HG02623 (cell line): Measurements from ENCODE around the gene PYGM.

Experiments used
- ATAC-seq: cut with Tn5 transposase; IDR thresholded peaks from one replicate; pipeline ENCODE4 v1.9.1; 2021; ENCODE audit warnings: moderate library complexity; ENCODE audit not compliant: unreplicated experiment

PYGM gene

GRCh38 chr11:64754124-64754918 lies 5.5 kb downstream of the PYGM start:
- no peak for ATAC-seq

DNA sequence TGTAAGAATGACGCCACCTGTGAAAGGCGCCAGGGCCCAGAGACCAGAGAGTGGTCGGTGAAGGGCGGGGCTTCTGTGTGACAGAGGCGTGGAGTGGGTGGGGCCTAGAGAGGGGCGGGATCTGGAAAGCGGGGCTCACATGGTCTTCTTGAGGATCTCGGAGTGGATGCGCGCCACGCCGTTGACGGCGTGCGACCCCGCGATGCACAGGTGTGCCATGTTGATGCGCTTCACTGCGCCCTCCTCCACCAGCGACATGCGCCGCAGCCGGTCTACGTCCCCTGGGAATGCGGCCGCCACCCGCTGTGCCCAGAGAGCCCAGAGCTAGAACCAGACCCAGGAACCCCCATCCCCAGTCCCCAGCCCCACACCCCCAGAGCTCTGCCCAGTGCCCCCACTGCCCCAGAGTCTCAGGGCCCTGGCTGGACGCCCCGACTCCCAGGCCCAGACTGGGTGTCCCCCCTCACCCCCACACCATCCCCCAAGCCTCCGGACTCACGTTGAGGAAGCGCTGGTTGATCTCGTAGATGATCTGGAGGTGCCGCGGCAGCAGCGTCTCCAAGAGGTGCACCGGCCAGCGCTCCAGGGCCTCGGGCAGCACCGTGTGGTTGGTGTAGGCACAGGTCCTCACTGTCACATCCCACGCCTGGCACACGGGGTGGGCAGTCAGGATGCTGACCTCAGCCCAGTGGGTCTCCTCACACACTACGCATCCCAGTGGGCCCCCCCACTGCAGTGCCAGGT lies 6.2 kb downstream of the PYGM start:
- ATAC-seq = no peak

GRCh38 chr11:64753019-64753379 lies 6.8 kb downstream of the PYGM start:
- no peak for ATAC-seq

DNA sequence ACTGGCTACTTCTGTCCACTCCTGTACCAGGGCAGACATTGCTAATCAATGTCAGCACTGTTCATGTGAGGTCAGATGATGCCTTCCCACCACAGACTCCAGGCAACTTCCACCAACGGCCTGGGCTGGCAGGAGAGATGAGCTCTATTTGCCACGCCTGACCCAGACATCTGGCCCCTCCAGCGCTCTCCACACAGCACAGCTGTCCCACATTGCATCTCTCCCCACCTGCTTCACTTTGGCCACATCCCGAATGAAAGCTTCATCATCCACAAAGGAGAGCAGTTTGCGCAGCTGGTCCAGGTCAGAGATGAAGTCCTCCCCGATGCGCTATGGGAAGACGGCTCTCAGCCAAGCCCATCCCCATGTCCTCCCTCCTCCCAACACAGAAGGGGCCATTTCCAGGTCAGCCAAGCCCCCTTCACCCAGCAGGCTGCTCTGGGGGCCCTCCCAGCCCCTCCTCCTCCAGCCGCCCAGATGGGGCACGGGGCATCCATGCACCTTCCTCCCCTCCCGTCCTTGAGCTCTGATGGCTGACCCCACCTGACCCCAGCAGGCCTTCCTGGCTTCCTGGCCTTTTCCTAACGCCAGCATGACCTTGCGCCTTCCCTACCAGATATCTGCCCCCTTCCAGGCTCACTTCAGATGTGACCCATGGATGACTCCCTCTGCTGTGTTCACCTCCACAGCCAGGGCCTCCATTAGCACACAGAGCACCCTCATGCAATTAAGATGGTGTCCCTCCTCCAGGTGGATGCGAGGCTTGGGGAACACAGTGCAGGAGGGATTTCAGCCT lies 7.4 kb downstream of the PYGM start:
- ATAC-seq = no peak

DNA sequence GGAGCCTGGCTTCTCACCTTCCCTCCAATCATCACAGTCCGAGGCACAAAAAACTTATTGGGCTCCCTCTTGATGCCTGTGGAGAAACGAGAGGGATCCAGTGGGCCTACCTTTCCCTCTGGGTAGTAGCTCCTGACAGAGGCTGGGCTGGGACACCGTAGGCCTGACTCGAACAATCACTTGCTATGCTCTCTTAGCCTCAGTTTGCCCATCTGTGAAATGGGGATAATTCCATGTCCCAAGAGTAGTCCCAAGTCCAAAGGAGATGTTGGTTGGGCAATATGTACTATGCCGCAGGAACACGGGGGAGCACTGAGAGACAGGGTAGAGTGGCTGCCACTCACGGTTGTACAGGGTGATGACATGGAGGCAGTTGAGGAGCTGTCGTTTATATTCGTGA lies 8.2 kb downstream of the PYGM start:
- no peak for ATAC-seq

DNA sequence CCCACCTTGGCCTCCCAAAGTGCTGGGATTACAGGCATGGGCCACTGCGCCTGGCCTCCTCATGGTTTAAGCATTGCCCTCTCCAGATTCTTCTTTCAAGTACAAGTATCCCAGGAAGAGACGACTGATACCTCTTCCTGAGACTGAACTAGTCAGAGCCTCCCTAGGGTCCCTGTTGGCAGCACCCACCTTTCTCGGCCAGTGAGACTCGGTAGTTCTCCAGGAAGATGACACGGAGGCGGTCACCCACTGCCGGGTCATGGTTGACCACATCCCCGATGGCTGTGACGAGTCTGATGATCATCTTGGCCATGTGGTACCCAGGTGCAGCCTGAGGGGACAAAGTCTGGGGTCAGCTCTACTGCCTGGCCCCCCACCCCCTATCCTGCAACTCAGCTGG lies 8.6 kb downstream of the PYGM start:
- ATAC-seq = no peak

DNA sequence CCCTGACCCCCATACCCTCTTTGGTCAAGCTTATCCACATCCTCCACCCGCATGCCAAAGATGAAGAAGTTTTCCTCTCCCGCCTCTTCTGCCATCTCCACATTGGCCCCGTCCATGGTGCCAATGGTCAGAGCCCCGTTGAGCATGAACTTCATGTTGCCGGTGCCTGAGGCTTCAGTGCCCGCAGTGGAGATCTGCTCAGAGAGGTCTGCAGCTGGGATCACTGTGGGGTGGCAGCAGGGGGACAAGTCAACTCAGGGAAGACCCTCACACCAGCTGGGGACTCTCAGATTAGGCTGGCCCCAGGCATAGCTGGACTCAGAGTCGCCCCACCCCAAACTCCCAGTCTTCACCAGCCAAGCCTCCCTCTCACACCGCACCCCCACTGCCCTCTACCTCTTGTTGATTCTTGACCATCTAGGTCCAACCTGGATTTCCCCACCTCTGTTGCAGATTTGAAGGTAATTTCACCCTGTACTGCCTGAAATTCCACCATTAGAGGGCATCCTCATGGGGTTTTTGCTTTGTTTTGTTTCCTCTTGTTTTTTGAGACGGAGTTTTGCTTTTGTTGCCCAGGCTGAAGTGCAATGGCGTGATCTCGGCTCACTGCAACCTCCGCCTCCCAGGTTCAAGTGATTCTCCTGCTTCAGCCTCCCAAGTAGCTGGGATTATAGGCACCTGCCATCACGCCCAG lies 9.3 kb downstream of the PYGM start:
- no peak for ATAC-seq

DNA sequence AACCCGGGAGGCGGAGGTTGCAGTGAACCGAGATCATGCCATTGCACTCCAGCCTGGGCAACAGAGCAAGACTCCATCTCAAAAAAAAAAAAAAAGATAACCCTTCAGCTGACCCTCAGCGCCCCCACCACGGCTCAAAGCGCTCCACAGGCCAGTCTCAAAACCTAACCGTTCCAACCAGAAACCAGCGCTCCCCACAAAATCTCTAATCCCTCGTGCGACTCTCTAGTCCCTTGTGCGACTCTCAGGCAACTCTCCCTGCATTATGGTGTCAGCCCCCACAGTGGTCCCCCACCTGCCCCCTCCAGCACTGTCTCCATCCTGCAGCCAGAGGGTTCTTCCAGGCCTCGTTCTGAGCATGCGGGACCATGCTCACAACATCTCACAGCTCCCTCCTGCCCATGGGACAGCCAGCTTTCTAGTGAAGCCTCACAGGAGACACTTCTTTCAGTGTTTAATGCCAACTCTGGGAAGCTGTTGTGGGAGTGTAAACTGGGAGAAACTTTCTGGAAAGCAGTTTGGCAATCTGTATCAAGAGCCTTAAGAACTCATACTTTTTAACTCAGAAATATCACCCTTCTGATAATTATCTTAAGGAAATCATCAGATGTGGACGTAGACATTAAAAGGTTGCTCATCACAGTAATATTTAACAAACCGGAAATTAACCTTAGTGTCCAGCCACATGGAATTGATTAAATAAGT lies 11.7 kb downstream of the PYGM start:
- no peak for ATAC-seq

DNA sequence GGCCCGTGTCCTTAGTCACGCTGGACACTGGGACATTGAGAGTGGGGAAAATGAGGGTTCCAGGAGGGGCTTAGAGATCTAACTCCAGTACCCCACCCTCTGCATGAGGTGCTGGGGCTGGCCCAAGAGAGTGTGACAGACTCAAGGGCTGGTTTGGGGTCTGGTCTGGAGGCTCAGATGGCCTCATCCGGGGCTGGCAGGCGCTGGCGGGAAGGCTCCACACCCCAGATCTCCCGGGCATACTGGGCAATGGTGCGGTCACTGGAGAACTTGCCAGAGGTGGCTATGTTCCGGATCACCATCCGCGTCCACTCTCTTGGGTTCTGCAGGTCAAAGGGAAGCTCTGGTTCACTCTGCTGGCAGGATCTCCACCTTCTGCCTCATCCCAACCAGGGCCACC lies 13.3 kb downstream of the PYGM start:
- no peak for ATAC-seq

DNA sequence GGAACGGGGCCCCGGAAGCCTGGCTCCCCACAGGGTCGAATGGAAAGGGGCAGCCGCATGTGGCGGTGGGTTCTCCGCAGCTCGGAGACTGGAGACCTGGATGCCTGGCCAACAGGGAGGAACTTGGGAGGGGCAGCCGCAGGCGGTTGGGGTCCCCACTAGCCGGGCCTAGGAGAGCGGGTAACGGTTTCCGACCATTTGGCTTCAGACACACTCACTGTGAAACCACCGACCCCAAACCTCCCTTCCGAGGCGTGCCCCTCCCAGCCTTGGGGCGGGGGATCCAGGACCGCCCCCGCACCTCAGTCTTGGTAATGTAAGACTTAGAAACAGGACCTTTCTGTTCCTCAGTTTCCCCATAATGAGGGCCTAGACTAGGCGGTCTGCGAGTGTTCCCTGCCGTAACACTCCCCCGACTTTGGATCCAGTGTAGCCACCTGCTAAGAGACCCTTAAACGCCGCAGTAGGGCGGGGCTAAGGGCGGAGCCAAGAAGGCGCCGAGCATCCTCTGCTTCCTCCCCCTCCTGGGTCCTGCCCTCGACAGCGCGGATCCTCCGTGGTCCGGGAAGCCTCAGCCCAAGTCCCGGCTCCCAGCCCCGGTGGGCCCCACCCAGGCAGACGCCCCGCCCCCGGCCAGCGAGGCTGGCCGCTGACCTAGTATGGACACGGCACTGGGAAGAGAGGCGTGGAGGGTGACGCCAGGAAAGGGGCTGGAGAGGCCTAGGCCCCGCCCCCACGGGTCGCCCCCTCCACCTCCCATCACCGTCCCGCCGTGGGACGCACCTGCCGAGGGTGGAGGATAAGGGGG lies 14.0 kb downstream of the PYGM start:
- ATAC-seq = no peak

- no peak for ATAC-seq
These were observed 14.6 kb downstream of the PYGM start for GRCh38 chr11:64745189-64745520.

DNA sequence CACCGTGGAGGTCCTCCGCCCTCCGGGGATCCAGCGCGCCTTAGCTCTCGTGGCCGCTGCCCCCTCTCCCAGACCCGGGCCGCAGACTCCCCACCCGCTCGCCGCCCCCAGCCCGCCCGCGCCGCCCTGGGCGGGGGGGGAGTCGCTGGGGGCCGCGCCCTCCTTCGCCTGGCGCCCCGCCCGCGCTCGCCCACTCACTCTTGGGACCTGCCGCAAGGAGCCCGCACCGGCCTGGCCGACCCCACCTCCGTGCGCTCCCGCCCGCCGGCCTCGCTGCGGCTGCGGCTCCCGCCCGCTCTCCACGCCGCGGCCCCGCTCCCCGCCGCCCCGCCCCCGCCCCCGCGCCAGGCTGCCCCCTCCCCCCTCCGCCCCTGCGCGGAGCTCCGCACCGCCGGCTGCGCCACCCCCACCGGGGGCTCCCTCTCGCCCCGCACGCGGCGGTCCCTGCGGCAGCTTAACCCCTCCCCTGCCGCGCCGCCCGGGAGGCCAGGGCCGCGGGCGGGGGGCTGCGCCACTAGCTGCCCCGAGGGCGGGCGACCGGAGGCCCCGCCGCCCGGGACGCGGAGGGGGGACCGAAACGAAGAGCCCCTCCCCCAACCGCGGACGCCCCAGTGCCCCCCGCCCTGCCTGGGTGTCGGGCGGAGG lies 15.1 kb downstream of the PYGM start:
- ATAC-seq = no peak

DNA sequence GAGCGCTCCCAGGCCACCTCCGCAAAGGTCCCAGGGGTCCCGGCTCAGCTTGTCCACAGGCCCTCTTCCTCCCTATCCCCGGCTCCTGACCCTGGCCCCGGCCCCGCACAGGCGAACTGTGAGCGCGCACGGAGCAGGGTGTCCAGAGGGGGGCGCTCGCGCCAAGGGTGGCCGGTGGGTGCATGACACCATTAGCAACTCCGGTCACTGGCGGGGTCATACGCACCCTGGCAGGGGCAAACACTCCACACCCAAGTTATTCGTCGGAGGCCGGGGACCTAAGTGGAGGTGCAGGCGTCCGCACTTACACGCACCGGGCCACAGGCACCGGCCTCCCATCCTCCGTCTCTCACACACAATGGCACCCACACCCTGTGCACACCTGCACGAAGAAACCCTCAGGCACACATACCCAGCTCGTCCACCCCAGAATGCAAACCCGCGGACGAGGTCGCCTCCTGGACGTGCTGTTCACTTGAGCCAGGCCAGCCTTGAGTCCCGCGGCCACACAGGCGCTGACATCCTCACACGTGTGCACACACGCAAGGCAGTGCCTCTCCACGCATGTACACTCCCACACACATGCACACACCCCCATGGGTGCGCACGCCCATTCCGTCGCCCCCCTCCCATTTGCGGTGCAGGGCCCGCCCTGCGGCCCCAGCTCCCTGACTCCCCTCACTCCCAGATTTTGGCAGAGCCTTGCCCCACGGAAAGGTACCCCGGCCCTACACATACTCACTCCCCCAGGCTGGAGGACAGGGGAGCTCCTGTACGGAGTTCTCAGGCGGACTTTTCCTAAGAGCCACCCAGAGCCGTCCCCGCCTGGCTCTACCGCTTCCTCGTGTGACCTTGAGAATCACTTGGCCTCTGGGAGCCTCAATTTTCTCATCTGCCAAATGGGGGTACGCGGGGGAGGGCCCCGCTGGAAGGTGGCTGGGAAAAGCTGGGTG lies 15.9 kb downstream of the PYGM start, which contains the start of gene RASGRP2:
Gene RASGRP2, minus strand, starts transcription at position 552 of the 953 bp plus-strand sequence. CDS start 1,276 bp downstream, outside the sequence.
- no peak for ATAC-seq

GRCh38 chr11:64742889-64743590 lies 16.7 kb downstream of the PYGM start:
- no peak for ATAC-seq

DNA sequence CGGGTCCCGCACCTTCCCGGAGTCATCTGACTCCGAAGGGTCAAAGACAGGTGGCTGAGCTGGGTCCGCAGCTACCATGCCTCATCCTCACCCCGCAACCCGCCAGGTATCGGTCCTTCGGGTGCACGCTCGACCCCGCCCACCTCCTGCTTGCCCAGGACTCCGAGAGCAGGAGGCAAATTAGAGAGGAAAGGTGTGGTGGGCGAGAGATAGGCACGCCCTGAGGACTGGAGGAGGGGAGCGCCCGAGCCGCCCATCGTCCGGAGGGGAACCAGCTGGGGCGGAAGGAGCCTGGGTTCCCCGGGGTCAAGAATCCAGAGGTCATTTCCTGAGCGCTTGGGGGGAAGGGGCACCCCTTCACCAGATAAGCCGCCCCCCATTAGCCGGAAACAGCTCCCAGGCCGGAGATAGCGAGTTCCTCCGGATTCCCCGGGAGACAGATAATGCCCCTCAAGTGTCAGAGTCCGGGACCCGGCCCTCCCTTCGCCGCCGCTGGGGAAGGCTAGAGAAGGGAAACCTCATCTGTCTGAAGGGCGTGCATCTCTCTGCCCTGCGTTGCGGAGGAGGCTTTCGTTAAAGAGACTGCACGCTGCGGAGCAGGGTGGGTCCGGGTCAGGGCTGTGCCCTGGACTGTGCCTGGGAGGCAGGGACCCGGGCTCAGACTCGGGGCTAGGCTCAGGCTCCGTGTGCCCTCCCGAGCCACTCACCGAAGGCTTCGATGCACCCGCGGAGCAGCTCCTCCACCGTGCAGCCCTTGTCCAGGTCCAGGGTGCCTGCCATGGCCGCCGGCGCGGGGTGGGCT lies 17.5 kb downstream of the PYGM start:
- no peak for ATAC-seq

DNA sequence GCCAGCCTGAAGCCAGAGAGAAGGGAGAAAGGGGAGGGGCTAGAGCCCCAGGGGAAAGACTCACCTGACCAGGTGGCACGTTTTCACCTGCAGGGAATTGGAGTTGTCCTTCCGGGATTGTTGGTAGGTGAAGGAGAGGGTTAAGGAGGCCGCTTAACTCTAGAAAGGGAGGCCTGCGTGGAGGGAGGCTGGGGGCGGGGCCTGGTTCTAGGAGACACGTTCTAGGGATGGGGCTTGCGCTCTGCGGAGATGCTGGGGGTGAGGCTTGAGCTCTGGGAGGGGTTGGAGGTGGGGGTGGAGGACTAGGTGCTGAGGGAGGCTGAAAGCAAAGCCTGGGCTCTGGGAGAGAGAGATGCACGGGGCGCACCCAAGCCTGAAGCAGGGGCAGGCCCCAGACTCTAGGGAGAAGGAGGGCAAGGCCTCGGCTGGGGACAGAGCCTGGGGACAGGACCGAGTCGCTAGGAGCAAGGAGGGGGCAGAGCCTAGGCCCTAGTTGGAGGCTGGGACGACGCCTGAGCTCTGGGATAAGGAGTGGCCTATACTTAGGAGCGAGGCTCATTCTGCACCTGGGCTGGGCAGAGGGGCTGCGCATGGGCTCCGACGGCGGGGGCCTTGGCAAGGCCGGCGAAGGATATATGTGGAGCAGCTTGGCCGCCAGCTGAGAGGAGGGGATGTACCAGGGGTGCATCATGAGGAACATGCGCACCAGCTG lies 18.2 kb downstream of the PYGM start:
- ATAC-seq = no peak
